OCI-LY1 (cell line): ENCODE measurements around the gene C1orf94.

Experiments
- EZH2 ChIP-seq: fragments of 200-600 bp; sonication (generic), shearing (Covaris generic); IDR thresholded peaks from 2 replicates; pipeline ENCODE4 v1.8.0; 2017; ENCODE audit warnings: borderline replicate concordance, mixed run types, mild to moderate bottlenecking, antibody characterized with exemption, low read length, moderate library complexity, mixed read lengths
- TF ChIP-seq, protein P1 (sequence below): fragments of 200-600 bp; sonication (generic), shearing (Covaris generic); IDR thresholded peaks from 2 replicates; pipeline ENCODE4 v1.5.1; 2017; ENCODE audit warnings: mild to moderate bottlenecking, antibody characterized with exemption, low read length, moderate library complexity, mixed read lengths

DNA sequence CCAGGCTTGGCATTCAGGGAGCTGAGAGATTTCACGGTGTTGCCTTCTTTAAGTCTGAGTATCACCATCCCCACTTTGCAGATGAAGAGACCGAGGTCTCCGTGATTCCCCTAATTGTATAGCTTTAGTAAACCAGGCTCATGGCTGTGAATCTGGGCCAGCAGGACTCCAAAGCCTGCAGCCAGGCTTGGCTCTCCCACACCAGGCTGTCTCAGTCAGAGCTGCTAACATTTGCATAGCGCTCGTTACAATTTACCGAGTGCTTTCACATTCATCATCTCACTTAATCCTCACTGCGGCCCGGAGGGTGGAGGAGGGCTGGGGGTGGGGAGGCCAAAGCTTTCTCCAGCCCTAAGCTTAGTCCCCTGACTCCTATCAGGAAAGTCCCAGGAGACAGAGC lies 11.7 kb downstream of the C1orf94 start:
- TF ChIP-seq, protein P1, sequence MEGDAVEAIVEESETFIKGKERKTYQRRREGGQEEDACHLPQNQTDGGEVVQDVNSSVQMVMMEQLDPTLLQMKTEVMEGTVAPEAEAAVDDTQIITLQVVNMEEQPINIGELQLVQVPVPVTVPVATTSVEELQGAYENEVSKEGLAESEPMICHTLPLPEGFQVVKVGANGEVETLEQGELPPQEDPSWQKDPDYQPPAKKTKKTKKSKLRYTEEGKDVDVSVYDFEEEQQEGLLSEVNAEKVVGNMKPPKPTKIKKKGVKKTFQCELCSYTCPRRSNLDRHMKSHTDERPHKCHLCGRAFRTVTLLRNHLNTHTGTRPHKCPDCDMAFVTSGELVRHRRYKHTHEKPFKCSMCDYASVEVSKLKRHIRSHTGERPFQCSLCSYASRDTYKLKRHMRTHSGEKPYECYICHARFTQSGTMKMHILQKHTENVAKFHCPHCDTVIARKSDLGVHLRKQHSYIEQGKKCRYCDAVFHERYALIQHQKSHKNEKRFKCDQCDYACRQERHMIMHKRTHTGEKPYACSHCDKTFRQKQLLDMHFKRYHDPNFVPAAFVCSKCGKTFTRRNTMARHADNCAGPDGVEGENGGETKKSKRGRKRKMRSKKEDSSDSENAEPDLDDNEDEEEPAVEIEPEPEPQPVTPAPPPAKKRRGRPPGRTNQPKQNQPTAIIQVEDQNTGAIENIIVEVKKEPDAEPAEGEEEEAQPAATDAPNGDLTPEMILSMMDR, result no peak
- TF ChIP-seq EZH2, result no peak
